IMR-90 (cell line): Measurements from ENCODE around the gene ZNF613. TPM values are rescaled to one million over a fixed set of nuclear protein-coding genes. Genes with fewer than 3 reads are reported as not detected.
A peak's percentile ranks its signal among the peaks of the same experiment; 100 is the strongest.

Experiments used
- ATAC-seq: fragments of 200-7000 bp; cut with Tn5 transposase; 2 replicates; pipeline ENCODE4 v1.9.1; 2020; ENCODE audit warnings: low read depth, mild to moderate bottlenecking, moderate library complexity
- BruUV-seq: library from RNA; stranded (reverse); fragments of 400-500 nt; replicated peaks from 2 replicates; lab custom pipeline; 2021; lab: Mats Ljungman, UMichigan
- CTCF ChIA-PET: fragments of 300-600 bp; formaldehyde crosslinking; extraction: SDS; loops from one replicate; lab custom pipeline; 2021; ENCODE audit warnings: antibody characterized with exemption; lab: Yijun Ruan, JAX
- POLR2A ChIA-PET: fragments of 300-600 bp; sonication (Branson Sonifier 250); formaldehyde crosslinking; loops from one replicate; lab custom pipeline; 2022; ENCODE audit warnings: antibody characterized with exemption; ENCODE audit not compliant: unreplicated experiment; lab: Charles Lee
- DNase-seq: peaks from one replicate; pipeline ENCODE4 v3.0.0; 2013
- H2AFZ ChIP-seq: replicated peaks from 2 replicates; pipeline ENCODE3; 2013; ENCODE audit warnings: low read length, mild to moderate bottlenecking; ENCODE audit not compliant: poor library complexity
- H2AK5ac ChIP-seq: 2 replicates; pipeline ENCODE4 v1.6.1; 2013; ENCODE audit warnings: low read depth, low read length, inconsistent platforms
- H2AK9ac ChIP-seq: replicated peaks from 2 replicates; pipeline ENCODE3; 2013; ENCODE audit warnings: mild to moderate bottlenecking, low read depth, low read length, moderate library complexity; ENCODE audit not compliant: poor library complexity
- H2BK120ac ChIP-seq: 2 replicates; pipeline ENCODE4 v1.6.1; 2013; ENCODE audit warnings: low read depth, low read length, inconsistent platforms
- H2BK15ac ChIP-seq: 3 replicates; pipeline ENCODE4 v1.6.1; 2013; ENCODE audit warnings: low read depth, low read length, inconsistent platforms
- H2BK20ac ChIP-seq: 2 replicates; pipeline ENCODE4 v1.6.1; 2013; ENCODE audit warnings: low read depth, mild to moderate bottlenecking, inconsistent platforms, low read length, moderate library complexity
- H2BK5ac ChIP-seq: 2 replicates; pipeline ENCODE4 v1.6.1; 2013; ENCODE audit warnings: mild to moderate bottlenecking, low read depth, low read length, inconsistent platforms; ENCODE audit not compliant: poor library complexity, severe bottlenecking
- H3K14ac ChIP-seq: replicated peaks from 2 replicates; pipeline ENCODE4 v1.6.1; 2013; ENCODE audit warnings: low read depth, low read length, inconsistent platforms
- H3K18ac ChIP-seq: 2 replicates; pipeline ENCODE4 v1.6.1; 2013; ENCODE audit warnings: low read depth, low read length, control low read depth
- H3K23ac ChIP-seq: 2 replicates; pipeline ENCODE4 v1.6.1; 2013; ENCODE audit warnings: low read depth, low read length, inconsistent platforms
- H3K27ac ChIP-seq: 2 replicates; pipeline ENCODE4 v1.5.1; 2013; ENCODE audit warnings: mild to moderate bottlenecking, control low read depth, low read length; ENCODE audit not compliant: insufficient read depth
- H3K27me3 ChIP-seq: 2 replicates; pipeline ENCODE4 v1.6.1; 2013; ENCODE audit warnings: low read length; ENCODE audit not compliant: control insufficient read depth, insufficient read depth
- H3K36me3 ChIP-seq: 2 replicates; pipeline ENCODE4 v1.6.1; 2013; ENCODE audit warnings: low read length, mixed read lengths; ENCODE audit not compliant: control insufficient read depth, insufficient read depth
- H3K4ac ChIP-seq: 2 replicates; pipeline ENCODE4 v1.6.1; 2013; ENCODE audit warnings: low read depth, low read length, inconsistent platforms
- H3K4me1 ChIP-seq: 2 replicates; pipeline ENCODE4 v1.6.1; 2013; ENCODE audit warnings: low read length, mixed read lengths; ENCODE audit not compliant: control insufficient read depth, insufficient read depth
- H3K4me2 ChIP-seq: 2 replicates; pipeline ENCODE4 v1.6.1; 2013; ENCODE audit warnings: low read depth, mild to moderate bottlenecking, control low read depth, low read length, moderate library complexity
- H3K4me3 ChIP-seq: 2 replicates; pipeline ENCODE4 v1.5.1; 2013; ENCODE audit warnings: low read depth, mild to moderate bottlenecking, control low read depth, low read length, moderate library complexity; ENCODE audit not compliant: insufficient read depth
- H3K56ac ChIP-seq: 2 replicates; pipeline ENCODE4 v1.6.1; 2013; ENCODE audit warnings: low read length, inconsistent platforms; ENCODE audit not compliant: insufficient read depth; ENCODE audit errors: extremely low read depth
- H3K79me1 ChIP-seq, 2 experiments: 2 replicates each; pipeline ENCODE4 v1.6.1; 2013; ENCODE audit warnings: low read length in 2 of 2, inconsistent platforms in 1 of 2, low read depth in 1 of 2
- H3K9ac ChIP-seq: 2 replicates; pipeline ENCODE4 v1.6.1; 2013; ENCODE audit warnings: low read depth, low read length, control low read depth
- H3K9me1 ChIP-seq: 2 replicates; pipeline ENCODE4 v1.6.1; 2013; ENCODE audit warnings: low read length, inconsistent platforms; ENCODE audit not compliant: insufficient read depth
- H3K9me3 ChIP-seq: 2 replicates; pipeline ENCODE4 v1.6.1; 2013; ENCODE audit warnings: low read length; ENCODE audit not compliant: control insufficient read depth, insufficient read depth
- H4K20me1 ChIP-seq: 2 replicates; pipeline ENCODE4 v1.6.1; 2013; ENCODE audit warnings: low read length, inconsistent platforms; ENCODE audit not compliant: insufficient read depth
- H4K5ac ChIP-seq: 2 replicates; pipeline ENCODE4 v1.6.1; 2013; ENCODE audit warnings: mild to moderate bottlenecking, low read depth, low read length, control low read depth
- H4K8ac ChIP-seq, 2 experiments: 2 replicates each; pipeline ENCODE4 v1.6.1; 2013; ENCODE audit warnings: low read depth in 2 of 2, low read length in 2 of 2, control low read depth in 1 of 2, inconsistent platforms in 1 of 2
- H4K91ac ChIP-seq: 2 replicates; pipeline ENCODE4 v1.6.1; 2013; ENCODE audit warnings: low read depth, low read length, inconsistent platforms; ENCODE audit not compliant: insufficient read depth
- MAFK ChIP-seq: IDR thresholded peaks from 2 replicates; pipeline ENCODE4 v1.6.1; 2012; ENCODE audit warnings: low read depth, low read length, improper control_type of control experiment
- WGBS, 2 experiments: methylation state at CpG; one replicate each; pipeline versions ENCODE4 v1.1.5 to v1.1.7; 2013; ENCODE audit warnings: missing lambda C conversion rate in 2 of 2; ENCODE audit not compliant: insufficient read length in 1 of 2; ENCODE audit errors: extremely low coverage in 2 of 2; 5-methylcytosine and 5-hydroxymethylcytosine counted together
- dilution Hi-C: fragments of 300-500 bp; cut with HindIII; formaldehyde crosslinking; loops from one replicate; pipeline ENCODE4 v1.14.3; 2018; ENCODE audit warnings: low sequenced_read_pairs; ENCODE audit not compliant: unreplicated experiment
- in situ Hi-C: fragments of 300-500 bp; cut with MboI; formaldehyde crosslinking; loops from 3 replicates; pipeline ENCODE4 v1.14.3; 2019; ENCODE audit warnings: low sequenced_read_pairs, inconsistent platforms, mixed read lengths
- intact Hi-C: fragments of 100-400 bp; cut with micrococcal nuclease; formaldehyde crosslinking; loops from 2 replicates; pipeline ENCODE4 v1.10.0; 2022
- polyA plus RNA-seq, 3 experiments: library from polyadenylated mRNA; depleted of rRNA; stranded (reverse); fragments of >200 nt; gene quantifications; 2 replicates each; pipeline ENCODE4 v1.2.3, GENCODE V29; 2012; ENCODE audit warnings: low replicate concordance in 1 of 3
- total RNA-seq: library from RNA; depleted of rRNA; stranded (reverse); fragments of >200 nt; gene quantifications from 2 replicates; pipeline ENCODE4 v1.2.3, GENCODE V29; 2012
- TF ChIP-seq, protein P1 (sequence below): conservative IDR thresholded peaks from 2 replicates; pipeline ENCODE4 v1.5.1; 2012; ENCODE audit warnings: mild to moderate bottlenecking, low read depth, low read length, improper control_type of control experiment

ZNF613 gene
- total and polyA plus RNA-seq, 2 of the 4 experiments (the other 2 are of a cell fraction): 3.3 to 10.4 TPM

DNA sequence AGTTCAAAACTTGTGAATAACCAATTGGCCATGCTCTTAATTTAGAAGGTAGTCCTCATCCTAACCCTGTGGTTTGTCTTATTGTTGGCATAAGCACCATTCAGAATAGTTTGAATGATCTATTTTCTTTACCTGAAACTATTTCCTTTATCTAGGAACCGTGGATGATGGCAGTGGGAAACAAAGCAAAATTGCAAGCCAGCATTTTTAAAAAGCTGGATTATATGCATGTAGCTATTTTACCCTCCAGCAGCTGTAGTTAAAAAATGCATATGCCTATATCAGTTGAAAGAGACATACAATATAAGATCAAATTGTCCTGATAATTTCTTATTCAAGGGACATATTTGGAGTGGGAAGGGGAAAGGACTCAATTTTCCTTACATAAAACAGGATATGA lies 19.3 kb downstream of the ZNF613 start:
- Histone ChIP-seq H3K27me3 (no peaks in the 10 kb centered on the region), H2BK20ac (no peak overlapping the region), H4K20me1 (no peaks in the 10 kb centered on the region), H3K4me2 (no peak overlapping the region), H3K9me3 (peaks cover 57% of the 10 kb centered on the region), H3K23ac (no peak overlapping the region), H2BK5ac (no peak overlapping the region), H3K79me1 (no peaks in the 10 kb centered on the region), H4K91ac (no peak overlapping the region), H2BK120ac (no peak overlapping the region), H3K18ac (no peak overlapping the region), H3K14ac (no peak overlapping the region), H2AK5ac (no peak overlapping the region), H3K4me3 (no peak overlapping the region), H2BK15ac (no peak overlapping the region), H3K27ac (no peak overlapping the region), H3K9ac (no peak overlapping the region), H3K4me1 (no peaks in the 10 kb centered on the region), H3K9me1 (no peaks in the 10 kb centered on the region), H3K36me3 (peaks cover 29% of the 10 kb centered on the region), H3K56ac (no peak overlapping the region), H4K8ac (no peak overlapping the region), H2AK9ac (no peak overlapping the region), H3K4ac (no peak overlapping the region), H4K5ac (no peak overlapping the region), H2AFZ (no peak overlapping the region)
- CTCF ChIA-PET: no interaction called here
- DNase-seq (no peak), ATAC-seq (no peak)
- POLR2A ChIA-PET: no interaction called here
- in situ Hi-C loops (no loop called here), dilution Hi-C loops (no loop called here), intact Hi-C loops (no loop called here)
- WGBS, 2 experiments: no CpG with 5 or more reads among the region's 1 CpG
- no TSS peak for BruUV-seq
- peak; percentile 37; the same call in 1 of the 2 replicates for TF ChIP-seq MAFK
- TF ChIP-seq, protein P1, sequence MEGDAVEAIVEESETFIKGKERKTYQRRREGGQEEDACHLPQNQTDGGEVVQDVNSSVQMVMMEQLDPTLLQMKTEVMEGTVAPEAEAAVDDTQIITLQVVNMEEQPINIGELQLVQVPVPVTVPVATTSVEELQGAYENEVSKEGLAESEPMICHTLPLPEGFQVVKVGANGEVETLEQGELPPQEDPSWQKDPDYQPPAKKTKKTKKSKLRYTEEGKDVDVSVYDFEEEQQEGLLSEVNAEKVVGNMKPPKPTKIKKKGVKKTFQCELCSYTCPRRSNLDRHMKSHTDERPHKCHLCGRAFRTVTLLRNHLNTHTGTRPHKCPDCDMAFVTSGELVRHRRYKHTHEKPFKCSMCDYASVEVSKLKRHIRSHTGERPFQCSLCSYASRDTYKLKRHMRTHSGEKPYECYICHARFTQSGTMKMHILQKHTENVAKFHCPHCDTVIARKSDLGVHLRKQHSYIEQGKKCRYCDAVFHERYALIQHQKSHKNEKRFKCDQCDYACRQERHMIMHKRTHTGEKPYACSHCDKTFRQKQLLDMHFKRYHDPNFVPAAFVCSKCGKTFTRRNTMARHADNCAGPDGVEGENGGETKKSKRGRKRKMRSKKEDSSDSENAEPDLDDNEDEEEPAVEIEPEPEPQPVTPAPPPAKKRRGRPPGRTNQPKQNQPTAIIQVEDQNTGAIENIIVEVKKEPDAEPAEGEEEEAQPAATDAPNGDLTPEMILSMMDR: no peak
